Smooth muscle cell (in vitro differentiated cells): ENCODE measurements around the gene LHX1. TPM values are rescaled to one million over a fixed set of nuclear protein-coding genes. Genes with fewer than 3 reads are reported as not detected.

Source experiments
- DNase-seq: peaks from one replicate; lab custom pipeline; 2025; ENCODE audit not compliant: unreplicated experiment; lab: John Stamatoyannopoulos, UW
- H2AFZ ChIP-seq: fragments of 200-600 bp; sonication (generic); 2 replicates; pipeline ENCODE4 v1.6.0; 2016; ENCODE audit warnings: antibody characterized with exemption, low read depth, mild to moderate bottlenecking
- H3F3A ChIP-seq: fragments of 200-600 bp; sonication (generic); 2 replicates; pipeline ENCODE4 v1.6.0; 2017; ENCODE audit warnings: antibody characterized with exemption, low read depth
- H3K27ac ChIP-seq: fragments of 200-600 bp; sonication (generic); 2 replicates; pipeline ENCODE4 v1.5.1; 2016; ENCODE audit warnings: low read depth, mild to moderate bottlenecking
- H3K27me3 ChIP-seq: fragments of 200-600 bp; sonication (generic); 2 replicates; pipeline ENCODE4 v1.6.1; 2016; ENCODE audit warnings: low read depth, mild to moderate bottlenecking
- H3K36me3 ChIP-seq: fragments of 200-600 bp; sonication (generic); 2 replicates; pipeline ENCODE4 v1.5.1; 2016; ENCODE audit warnings: low read depth
- H3K4me1 ChIP-seq: fragments of 200-600 bp; sonication (generic); 2 replicates; pipeline ENCODE4 v1.5.1; 2016; ENCODE audit warnings: low read depth
- H3K4me2 ChIP-seq: fragments of 200-600 bp; sonication (generic); 2 replicates; pipeline ENCODE4 v1.6.0; 2016; ENCODE audit warnings: mild to moderate bottlenecking
- H3K4me3 ChIP-seq: fragments of 200-600 bp; sonication (generic); 2 replicates; pipeline ENCODE4 v1.5.1; 2016; ENCODE audit warnings: mild to moderate bottlenecking
- H3K79me2 ChIP-seq: fragments of 200-600 bp; sonication (generic); 2 replicates; pipeline ENCODE4 v1.6.0; 2016; ENCODE audit warnings: low read depth, mild to moderate bottlenecking
- H3K9ac ChIP-seq: fragments of 200-600 bp; sonication (generic); 2 replicates; pipeline ENCODE4 v1.6.0; 2016; ENCODE audit warnings: low read depth
- H3K9me3 ChIP-seq: fragments of 200-600 bp; sonication (generic); replicated peaks from 2 replicates; pipeline ENCODE4 v1.5.1; 2016; ENCODE audit warnings: low read depth
- H4K20me1 ChIP-seq: fragments of 200-600 bp; sonication (generic); 2 replicates; pipeline ENCODE4 v1.6.0; 2016; ENCODE audit warnings: low read depth
- CTCF ChIP-seq: fragments of 200-600 bp; sonication (generic); IDR thresholded peaks from 2 replicates; pipeline ENCODE4 v1.5.1; 2017; ENCODE audit warnings: borderline replicate concordance, mild to moderate bottlenecking, antibody characterized with exemption; ENCODE audit not compliant: insufficient read depth, poor library complexity, severe bottlenecking
- WGBS: methylation state at CpG from one replicate; pipeline ENCODE4 v1.1.7; 2016; ENCODE audit warnings: low lambda C conversion rate; 5-methylcytosine and 5-hydroxymethylcytosine counted together
- polyA plus RNA-seq: library from polyadenylated mRNA; unstranded; fragments of >200 nt; fragmentation: Nextera tagmentation; extraction: Ambion mirVana; gene quantifications from 2 replicates; pipeline ENCODE4 v1.2.1, GENCODE V29; 2016
- total RNA-seq: library from RNA; depleted of rRNA; stranded (reverse); fragments of >200 nt; gene quantifications from 2 replicates; pipeline ENCODE4 v1.2.3, GENCODE V29; 2014

Gene LHX1
- total and polyA plus RNA-seq, 2 experiments from 2014 or later = not detected

GRCh38 chr17:36920032-36921005, 17.0 kb upstream of the LHX1 start:
- H3K9me3 ChIP-seq = no peaks in the 10 kb centered on the region
- no peak overlapping the region for H3K4me3 ChIP-seq
- no peaks in the 10 kb centered on the region for H3K79me2 ChIP-seq
- peaks cover 11% of the 10 kb centered on the region for H3F3A ChIP-seq
- peaks cover 37% of the 10 kb centered on the region for H3K4me1 ChIP-seq
- no peak overlapping the region for H2AFZ ChIP-seq
- no peaks in the 10 kb centered on the region for H4K20me1 ChIP-seq
- 27% methylated on average over 18 of the region's 18 CpGs for WGBS
- peak overlapping the region; percentile 67 for H3K4me2 ChIP-seq
- H3K27ac ChIP-seq = peak overlapping the region; percentile 93
- peak overlapping the region; percentile 80 for H3K9ac ChIP-seq
- no peak for TF ChIP-seq CTCF
- no peak for DNase-seq
- no peaks in the 10 kb centered on the region for H3K27me3 ChIP-seq
- no peaks in the 10 kb centered on the region for H3K36me3 ChIP-seq

DNA sequence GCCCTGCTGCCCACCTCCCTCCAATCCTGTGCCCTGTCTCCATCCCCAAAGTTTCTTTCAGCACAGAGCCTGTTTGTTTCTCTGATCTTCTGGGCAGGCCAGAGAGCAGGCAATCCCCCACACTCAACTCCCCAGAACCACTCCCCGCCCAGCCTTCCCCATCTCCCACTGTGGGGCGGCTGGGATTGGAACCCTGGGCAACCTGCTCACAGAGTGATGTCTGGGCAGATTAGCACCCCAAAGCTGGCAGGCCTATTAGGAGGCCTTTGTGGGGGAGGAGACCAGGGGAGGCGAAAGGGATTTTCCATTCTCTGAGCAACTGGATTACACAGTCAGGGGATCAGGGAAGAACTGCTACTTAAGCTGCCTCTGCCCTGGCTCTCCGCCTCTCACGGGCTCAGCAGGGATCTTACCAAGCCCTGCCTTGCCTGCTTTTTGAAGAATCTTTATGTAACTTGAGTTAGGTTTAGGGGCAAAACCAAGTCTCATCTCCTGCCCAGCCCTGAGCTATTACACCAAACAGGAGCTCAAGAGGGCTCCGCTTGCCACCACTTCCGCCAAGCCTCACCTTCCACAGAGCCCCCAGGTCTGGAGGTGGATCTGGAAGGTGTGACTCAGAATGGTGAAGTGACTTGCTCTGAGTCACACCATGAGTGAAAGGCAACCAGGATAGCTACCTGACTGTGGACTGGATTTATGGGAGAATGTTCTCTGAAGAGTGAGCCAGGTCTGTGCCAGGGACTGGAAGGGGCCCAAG, 16.0 kb upstream of the LHX1 start:
- peak overlapping the region; percentile 67 for H3K4me2 ChIP-seq
- H2AFZ ChIP-seq = peak overlapping the region; percentile 33
- no peaks in the 10 kb centered on the region for H4K20me1 ChIP-seq
- no peak for DNase-seq
- H3K9me3 ChIP-seq = no peaks in the 10 kb centered on the region
- H3K36me3 ChIP-seq = no peaks in the 10 kb centered on the region
- WGBS = 24% methylated on average over 7 of the region's 7 CpGs
- peak overlapping the region; percentile 80 for H3K9ac ChIP-seq
- H3K79me2 ChIP-seq = no peaks in the 10 kb centered on the region
- H3F3A ChIP-seq = peaks cover 11% of the 10 kb centered on the region
- H3K4me3 ChIP-seq = no peak overlapping the region
- no peaks in the 10 kb centered on the region for H3K27me3 ChIP-seq
- TF ChIP-seq CTCF = no peak
- H3K27ac ChIP-seq = peak overlapping the region; percentile 93
- H3K4me1 ChIP-seq = peaks cover 37% of the 10 kb centered on the region

DNA sequence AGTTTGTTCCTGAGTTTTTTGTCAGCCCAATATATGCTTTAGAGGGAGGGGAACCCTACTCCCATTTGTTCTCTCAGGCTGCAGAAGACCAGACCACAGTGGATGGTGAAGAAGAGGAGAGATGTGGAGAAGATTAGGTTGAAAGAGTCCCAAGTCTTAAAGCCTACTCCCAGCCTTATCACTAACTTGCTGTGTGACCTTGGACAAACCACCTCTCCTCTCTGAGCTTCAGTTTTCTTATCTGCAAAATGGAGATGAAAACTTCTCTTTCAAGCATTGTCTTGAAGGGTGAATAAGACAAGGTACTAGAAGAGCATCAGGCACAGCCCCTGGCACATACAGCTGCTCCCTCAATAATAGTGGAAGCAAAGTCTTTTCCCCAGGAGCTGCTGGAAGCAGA, 15.1 kb upstream of the LHX1 start:
- no peak for TF ChIP-seq CTCF
- Histone ChIP-seq H3K4me2 (no peak overlapping the region), H3F3A (peaks cover 11% of the 10 kb centered on the region), H3K79me2 (no peaks in the 10 kb centered on the region), H3K27ac (peak overlapping the region; percentile 93), H3K9me3 (no peaks in the 10 kb centered on the region), H4K20me1 (no peaks in the 10 kb centered on the region), H3K9ac (no peak overlapping the region), H3K4me3 (no peak overlapping the region), H3K36me3 (no peaks in the 10 kb centered on the region), H3K27me3 (no peaks in the 10 kb centered on the region), H2AFZ (no peak overlapping the region), H3K4me1 (peaks cover 37% of the 10 kb centered on the region)
- no peak for DNase-seq
